ENCODE data around the gene RASL12. TPM values are rescaled to one million over a fixed set of nuclear protein-coding genes. Genes with fewer than 3 reads are reported as not detected.
"Not testable (repeated sequence)": the region's sequence is repeated elsewhere in the genome, so short reads cannot be mapped to it uniquely, and the experiment has no call there.

Gene RASL12
- total RNA-seq, 2 donors from 2014 or later, result 3.1 to 6.7 TPM

DNA sequence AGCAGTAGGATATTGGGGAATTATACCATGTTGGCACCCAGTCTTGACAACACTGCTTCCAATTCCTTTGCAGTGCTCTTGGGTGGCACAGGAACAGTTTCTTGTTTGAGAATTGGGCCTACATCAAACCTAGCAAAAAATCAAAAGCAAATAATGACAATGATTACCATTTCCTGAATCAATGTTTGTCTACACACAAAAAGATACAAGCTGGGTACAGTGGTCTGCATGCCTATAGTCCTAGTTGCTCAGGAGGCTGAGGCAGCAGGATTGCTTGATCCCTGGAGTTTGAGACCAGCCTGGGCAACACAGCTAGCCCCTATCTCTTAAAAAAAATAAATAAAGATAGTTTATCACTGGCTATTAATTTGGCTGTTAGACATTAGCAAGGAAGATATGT lies 46.3 kb downstream of the RASL12 start:
- intact Hi-C loops (cut with DNase I), result no loop called here
- no peaks in the 10 kb centered on the region for H3K9me3 ChIP-seq
- no peak overlapping the region for H3K27ac ChIP-seq
- no peak for DNase-seq
- no peaks in the 10 kb centered on the region for H3K4me1 ChIP-seq
- H3K4me3 ChIP-seq, result no peak overlapping the region
- TF ChIP-seq, protein P1, sequence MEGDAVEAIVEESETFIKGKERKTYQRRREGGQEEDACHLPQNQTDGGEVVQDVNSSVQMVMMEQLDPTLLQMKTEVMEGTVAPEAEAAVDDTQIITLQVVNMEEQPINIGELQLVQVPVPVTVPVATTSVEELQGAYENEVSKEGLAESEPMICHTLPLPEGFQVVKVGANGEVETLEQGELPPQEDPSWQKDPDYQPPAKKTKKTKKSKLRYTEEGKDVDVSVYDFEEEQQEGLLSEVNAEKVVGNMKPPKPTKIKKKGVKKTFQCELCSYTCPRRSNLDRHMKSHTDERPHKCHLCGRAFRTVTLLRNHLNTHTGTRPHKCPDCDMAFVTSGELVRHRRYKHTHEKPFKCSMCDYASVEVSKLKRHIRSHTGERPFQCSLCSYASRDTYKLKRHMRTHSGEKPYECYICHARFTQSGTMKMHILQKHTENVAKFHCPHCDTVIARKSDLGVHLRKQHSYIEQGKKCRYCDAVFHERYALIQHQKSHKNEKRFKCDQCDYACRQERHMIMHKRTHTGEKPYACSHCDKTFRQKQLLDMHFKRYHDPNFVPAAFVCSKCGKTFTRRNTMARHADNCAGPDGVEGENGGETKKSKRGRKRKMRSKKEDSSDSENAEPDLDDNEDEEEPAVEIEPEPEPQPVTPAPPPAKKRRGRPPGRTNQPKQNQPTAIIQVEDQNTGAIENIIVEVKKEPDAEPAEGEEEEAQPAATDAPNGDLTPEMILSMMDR (IDR thresholded peaks at IDR 0.05), result no peak
- H3K27me3 ChIP-seq, result no peaks in the 10 kb centered on the region
- no peaks in the 10 kb centered on the region for H3K36me3 ChIP-seq
- no peak overlapping the region for H3K9ac ChIP-seq (ENCODE audit: low read depth in 2 of 2, low read length in 2 of 2)

DNA sequence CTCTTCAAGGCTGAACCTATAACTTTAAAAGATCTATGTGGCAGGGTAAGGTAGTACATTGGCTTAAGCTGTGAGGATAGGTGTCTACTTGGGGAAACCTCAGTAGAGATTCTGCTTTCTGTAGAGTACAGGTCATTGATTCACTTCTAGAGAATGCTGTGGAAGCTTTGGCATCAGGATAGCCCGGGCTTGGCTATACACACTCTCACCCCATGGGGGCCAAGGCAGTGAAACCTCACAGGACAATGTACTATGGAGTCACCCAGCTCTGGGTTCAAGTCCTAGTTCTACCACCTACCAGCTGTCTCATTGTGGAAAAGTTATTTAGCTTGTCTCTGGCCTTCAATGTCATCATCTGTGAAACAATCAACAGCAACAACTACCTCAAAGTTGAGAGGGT lies 47.4 kb downstream of the RASL12 start:
- H3K27me3 ChIP-seq, result no peaks in the 10 kb centered on the region
- intact Hi-C loops (cut with DNase I), result no loop called here
- H3K4me3 ChIP-seq, result no peak overlapping the region
- H3K4me1 ChIP-seq, result no peaks in the 10 kb centered on the region
- no peaks in the 10 kb centered on the region for H3K36me3 ChIP-seq
- H3K9me3 ChIP-seq, result no peaks in the 10 kb centered on the region
- H3K27ac ChIP-seq, result no peak overlapping the region
- TF ChIP-seq, protein P1 (IDR thresholded peaks at IDR 0.05), result no peak
- no peak for DNase-seq
- no peak overlapping the region for H3K9ac ChIP-seq (ENCODE audit: low read depth in 2 of 2, low read length in 2 of 2)

DNA sequence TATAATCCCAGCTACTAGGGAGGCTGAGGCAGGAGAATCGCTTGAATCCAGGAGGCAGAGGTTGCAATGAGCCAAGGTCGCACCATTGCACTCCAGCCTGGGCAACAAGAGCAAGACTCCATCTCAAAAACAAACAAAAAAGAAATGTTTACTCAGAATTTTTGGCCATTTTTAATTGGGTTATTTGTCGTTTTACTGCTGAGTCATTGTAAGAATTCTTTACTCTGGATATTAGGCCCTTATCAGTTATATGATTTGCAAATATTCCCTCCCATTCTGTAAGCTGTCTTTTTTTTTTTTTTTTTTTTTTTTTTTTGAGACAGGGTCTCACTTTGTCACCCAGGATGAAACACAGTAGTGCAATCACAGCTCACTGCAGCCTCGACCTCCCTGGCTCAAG lies 56.6 kb downstream of the RASL12 start:
- H3K36me3 ChIP-seq, result not testable (repeated sequence)

DNA sequence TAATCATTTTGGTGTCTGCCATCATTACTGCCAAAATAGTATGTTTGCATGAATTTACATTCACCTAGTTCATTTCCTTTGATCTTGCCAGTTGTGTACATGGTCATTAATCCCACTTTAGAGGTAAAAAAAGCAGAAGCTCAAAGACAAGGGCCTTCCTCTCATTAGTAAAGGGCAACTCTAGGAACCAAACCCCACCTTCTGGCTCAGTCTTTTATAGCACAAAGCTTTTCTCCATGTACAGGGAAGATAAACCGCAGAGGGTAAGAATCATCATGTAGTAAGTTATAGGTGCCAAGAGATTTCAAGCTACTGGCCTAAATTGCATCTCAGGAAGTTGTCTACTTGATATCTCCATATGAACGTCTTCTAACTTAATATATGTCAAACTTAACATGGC lies 58.8 kb downstream of the RASL12 start:
- no peak overlapping the region for H3K9ac ChIP-seq (ENCODE audit: low read depth in 2 of 2, low read length in 2 of 2)
- H3K4me1 ChIP-seq, result no peaks in the 10 kb centered on the region
- H3K4me3 ChIP-seq, result no peak overlapping the region
- H3K27me3 ChIP-seq, result no peaks in the 10 kb centered on the region
- TF ChIP-seq, protein P1 (IDR thresholded peaks at IDR 0.05), result no peak
- no peak overlapping the region for H3K27ac ChIP-seq
- H3K9me3 ChIP-seq, result no peaks in the 10 kb centered on the region
- intact Hi-C loops (cut with DNase I), result no loop called here
- DNase-seq, result no peak
- peaks cover 4% of the 10 kb centered on the region for H3K36me3 ChIP-seq

More for the DNA sequence above, 56.6 kb downstream of the RASL12 start:
- H3K9ac ChIP-seq (ENCODE audit: low read depth in 2 of 2, low read length in 2 of 2); H3K4me3 ChIP-seq; H3K27me3 ChIP-seq; H3K9me3 ChIP-seq; DNase-seq; intact Hi-C loops (cut with DNase I); H3K4me1 ChIP-seq; H3K27ac ChIP-seq: not testable (repeated sequence)

DNA sequence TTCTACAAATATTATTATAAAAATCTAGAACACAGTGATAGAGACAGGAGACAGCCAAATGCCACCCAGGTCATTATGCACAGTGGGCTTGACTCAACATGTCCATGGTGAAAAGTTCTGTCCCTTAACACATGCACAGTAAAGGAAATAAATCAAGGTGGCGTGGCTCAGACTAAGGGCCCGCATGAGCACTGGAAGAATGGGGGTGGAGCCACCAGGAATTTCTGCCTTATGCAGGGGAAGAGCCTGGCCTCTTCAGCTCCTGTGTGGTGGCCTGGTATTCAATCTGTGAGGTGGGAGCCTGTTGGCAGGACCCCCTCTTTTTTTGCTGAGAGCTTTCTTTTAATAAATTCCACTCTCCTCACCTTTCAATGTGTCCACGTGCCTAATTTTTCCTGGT lies 60.9 kb downstream of the RASL12 start:
- Histone ChIP-seq H3K4me1 (no peaks in the 10 kb centered on the region), H3K9me3 (no peaks in the 10 kb centered on the region), H3K36me3 (no peaks in the 10 kb centered on the region), H3K27me3 (no peaks in the 10 kb centered on the region), H3K9ac (ENCODE audit: low read depth in 2 of 2, low read length in 2 of 2) (no peak overlapping the region), H3K27ac (no peak overlapping the region), H3K4me3 (no peak overlapping the region)
- no peak for DNase-seq
- intact Hi-C loops (cut with DNase I), result no loop called here
- TF ChIP-seq, protein P1 (IDR thresholded peaks at IDR 0.05), result no peak

DNA sequence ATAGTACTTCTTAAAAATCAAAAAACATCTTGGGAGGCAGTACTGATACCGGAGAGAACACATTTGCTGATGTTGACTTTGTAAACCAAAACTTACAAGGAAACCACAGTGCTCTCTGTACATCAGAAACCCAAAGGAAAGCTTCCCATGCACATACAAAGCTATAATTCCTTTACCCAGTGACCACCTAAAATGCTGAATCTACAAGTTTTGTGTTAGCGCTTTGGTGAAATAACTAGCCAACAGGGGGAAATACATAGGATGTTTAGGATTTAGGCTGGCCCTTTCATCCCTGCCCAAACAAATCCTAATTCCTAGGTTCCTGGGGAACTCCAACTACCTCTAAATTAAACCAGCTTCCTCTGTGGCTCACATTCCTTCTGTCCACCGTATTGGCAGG lies 62.8 kb downstream of the RASL12 start:
- intact Hi-C loops (cut with DNase I), result no loop called here
- Histone ChIP-seq H3K4me3 (no peak overlapping the region), H3K9me3 (no peaks in the 10 kb centered on the region), H3K9ac (ENCODE audit: low read depth in 2 of 2, low read length in 2 of 2) (no peak overlapping the region), H3K27me3 (no peaks in the 10 kb centered on the region), H3K27ac (no peak overlapping the region), H3K36me3 (no peaks in the 10 kb centered on the region), H3K4me1 (no peaks in the 10 kb centered on the region)
- DNase-seq, result no peak
- TF ChIP-seq, protein P1 (IDR thresholded peaks at IDR 0.05), result no peak

Other genes starting within 250 kb of the RASL12 start
- gene PIF1, start 242.3 kb downstream of the RASL12 start, total RNA-seq, result 10 to 100 TPM in 1 of 2 donors, 1 to 10 TPM in 1; 6.1 to 20.7 TPM
- 10 to 100 TPM in 1 of 2 donors, 1 to 10 TPM in 1; 4.4 to 13.6 TPM for gene PLEKHO2, start 226.1 kb downstream of the RASL12 start, total RNA-seq
- gene ANKDD1A, start 156.1 kb downstream of the RASL12 start, total RNA-seq, result 1 to 10 TPM in 1 of 2 donors, under 1 TPM in 1; 0.32 to 1.9 TPM
- 10 to 100 TPM; 76.3 to 85.8 TPM for gene SPG21, start 78.1 kb downstream of the RASL12 start, total RNA-seq
- gene MTFMT, start 38.4 kb downstream of the RASL12 start, total RNA-seq, result 10 to 100 TPM; 22.1 to 25.9 TPM
- gene SLC51B, start 22.6 kb downstream of the RASL12 start, total RNA-seq, result 100 to 1,000 TPM in 1 of 2 donors, 10 to 100 TPM in 1; 73.1 to 102 TPM
- gene KBTBD13, start 8.8 kb upstream of the RASL12 start, total RNA-seq, result not detected
- gene UBAP1L, start 47.2 kb upstream of the RASL12 start, total RNA-seq, result 1 to 10 TPM; 1.2 to 3.7 TPM
- gene PDCD7, start 65.8 kb upstream of the RASL12 start, total RNA-seq, result 10 to 100 TPM; 20.7 to 21.2 TPM
- gene CLPX, start 117.4 kb upstream of the RASL12 start, total RNA-seq, result 10 to 100 TPM; 41.8 to 62.0 TPM
- 1 to 10 TPM; 3.7 to 8.7 TPM for gene CILP, start 143.5 kb upstream of the RASL12 start, total RNA-seq
- gene PARP16, start 218.9 kb upstream of the RASL12 start, total RNA-seq, result 1 to 10 TPM; 9.5 to 9.9 TPM
- not detected for gene RNU5A-1, start 228.1 kb upstream of the RASL12 start, total RNA-seq
- gene RNU5B-1, start 236.7 kb upstream of the RASL12 start, total RNA-seq, result 10 to 100 TPM in 1 of 2 donors, not detected in 1; 26.1 TPM